Stimulated activated CD4-positive, alpha-beta T cell treated with anti-CD3 and anti-CD28 coated beads, Interleukin-4, amount 100 ng/mL, for 24 hours (primary cell): Measurements from ENCODE around the gene ACSM2B.
"Not testable (repeated sequence)": the region's sequence is repeated elsewhere in the genome, so short reads cannot be mapped to it uniquely, and the experiment has no call there.

ENCODE experiments used
- DNase-seq: peaks from one replicate; pipeline ENCODE4 v3.0.0-alpha.2; 2020

ACSM2B gene

GRCh38 chr16:20520103-20520502 is 56.1 kb downstream of the ACSM2B start:
- no peak for DNase-seq

GRCh38 chr16:20519231-20519630 is 56.9 kb downstream of the ACSM2B start:
- no peak for DNase-seq

DNA sequence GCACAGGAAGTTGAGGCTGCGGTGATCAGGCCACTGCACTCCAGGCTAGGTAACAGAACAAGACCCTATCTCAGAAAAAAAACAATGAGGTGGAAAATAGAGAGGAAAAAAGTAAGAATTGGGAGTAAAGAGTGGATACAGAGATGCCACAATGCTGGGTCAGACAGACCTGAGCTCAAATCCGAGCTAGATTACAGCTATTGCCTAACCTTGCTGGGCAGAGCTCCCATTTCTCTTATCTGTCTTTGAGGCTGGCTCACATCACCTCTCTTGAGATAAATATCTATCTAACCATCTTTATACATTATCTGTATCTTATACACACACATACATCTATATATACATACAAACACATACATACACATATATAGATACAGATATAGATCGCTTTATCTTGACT is 59.0 kb downstream of the ACSM2B start:
- DNase-seq: no peak

- DNase-seq: no peak
Observed at GRCh38 chr16:20515688-20516090, 60.5 kb downstream of the ACSM2B start.

GRCh38 chr16:20510323-20510722 is 65.8 kb downstream of the ACSM2B start:
- no peak for DNase-seq

GRCh38 chr16:20507280-20507679 is 68.9 kb downstream of the ACSM2B start:
- DNase-seq: no peak

GRCh38 chr16:20504418-20504817 is 71.7 kb downstream of the ACSM2B start:
- no peak for DNase-seq

GRCh38 chr16:20491448-20491847 is 84.7 kb downstream of the ACSM2B start:
- not testable (repeated sequence) for DNase-seq

DNA sequence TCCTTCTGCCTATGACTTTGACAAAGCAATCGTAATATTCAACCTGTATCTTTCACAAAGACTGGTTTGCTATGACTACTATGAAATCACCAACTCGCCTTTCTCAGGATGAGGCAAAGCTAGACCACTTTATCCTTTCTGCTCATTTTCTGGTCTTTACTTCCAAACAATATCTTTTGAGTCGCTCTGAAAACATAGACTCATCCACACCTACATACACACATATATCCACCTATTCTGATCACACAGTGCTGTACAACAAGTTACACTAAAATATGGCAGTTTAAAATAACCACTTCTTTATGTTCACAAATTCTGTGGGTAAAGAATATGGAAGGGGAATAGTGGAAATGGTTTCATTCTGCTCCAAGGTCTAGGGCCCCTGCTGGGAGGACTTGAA is 85.2 kb downstream of the ACSM2B start:
- not testable (repeated sequence) for DNase-seq
